22Rv1 (cell line): ENCODE results near the gene PFDN2.

ENCODE experiments used
- ZFX ChIP-seq: fragments of 450-650 bp; IDR thresholded peaks from 2 replicates; pipeline ENCODE4 v1.6.1; 2017; ENCODE audit warnings: antibody characterized with exemption, borderline replicate concordance
- TF ChIP-seq, protein P1 (sequence below): fragments of 450-650 bp; IDR thresholded peaks from 2 replicates; pipeline ENCODE4 v1.5.1; 2017; ENCODE audit warnings: mild to moderate bottlenecking

DNA sequence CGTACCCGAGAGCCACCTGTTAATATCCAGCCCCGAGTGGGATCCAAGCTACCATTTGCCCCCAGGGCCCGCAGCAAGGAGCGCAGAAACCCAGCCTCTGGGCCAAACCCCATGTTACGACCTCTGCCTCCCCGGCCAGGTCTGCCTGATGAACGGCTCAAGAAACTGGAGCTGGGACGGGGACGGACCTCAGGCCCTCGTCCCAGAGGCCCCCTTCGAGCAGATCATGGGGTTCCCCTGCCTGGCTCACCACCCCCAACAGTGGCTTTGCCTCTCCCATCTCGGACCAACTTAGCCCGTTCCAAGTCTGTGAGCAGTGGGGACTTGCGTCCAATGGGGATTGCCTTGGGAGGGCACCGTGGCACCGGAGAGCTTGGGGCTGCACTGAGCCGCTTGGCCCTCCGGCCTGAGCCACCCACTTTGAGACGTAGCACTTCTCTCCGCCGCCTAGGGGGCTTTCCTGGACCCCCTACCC is 42.9 kb upstream of the PFDN2 start:
- TF ChIP-seq, protein P1, sequence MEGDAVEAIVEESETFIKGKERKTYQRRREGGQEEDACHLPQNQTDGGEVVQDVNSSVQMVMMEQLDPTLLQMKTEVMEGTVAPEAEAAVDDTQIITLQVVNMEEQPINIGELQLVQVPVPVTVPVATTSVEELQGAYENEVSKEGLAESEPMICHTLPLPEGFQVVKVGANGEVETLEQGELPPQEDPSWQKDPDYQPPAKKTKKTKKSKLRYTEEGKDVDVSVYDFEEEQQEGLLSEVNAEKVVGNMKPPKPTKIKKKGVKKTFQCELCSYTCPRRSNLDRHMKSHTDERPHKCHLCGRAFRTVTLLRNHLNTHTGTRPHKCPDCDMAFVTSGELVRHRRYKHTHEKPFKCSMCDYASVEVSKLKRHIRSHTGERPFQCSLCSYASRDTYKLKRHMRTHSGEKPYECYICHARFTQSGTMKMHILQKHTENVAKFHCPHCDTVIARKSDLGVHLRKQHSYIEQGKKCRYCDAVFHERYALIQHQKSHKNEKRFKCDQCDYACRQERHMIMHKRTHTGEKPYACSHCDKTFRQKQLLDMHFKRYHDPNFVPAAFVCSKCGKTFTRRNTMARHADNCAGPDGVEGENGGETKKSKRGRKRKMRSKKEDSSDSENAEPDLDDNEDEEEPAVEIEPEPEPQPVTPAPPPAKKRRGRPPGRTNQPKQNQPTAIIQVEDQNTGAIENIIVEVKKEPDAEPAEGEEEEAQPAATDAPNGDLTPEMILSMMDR, result no peak
- TF ChIP-seq ZFX, result no peak
